HCT116 (cell line): ENCODE data around the gene NPL. TPM values are rescaled to one million over a fixed set of nuclear protein-coding genes. Genes with fewer than 3 reads are reported as not detected.

ENCODE experiments used
- ATAC-seq: fragments of 200-7000 bp; cut with Tn5 transposase; 2 replicates; pipeline ENCODE4 v1.9.1; 2020; ENCODE audit warnings: mild to moderate bottlenecking, moderate library complexity
- BruUV-seq: library from RNA; stranded (reverse); fragments of 400-500 nt; replicated peaks from 2 replicates; lab custom pipeline; 2021; lab: Mats Ljungman, UMichigan
- CTCF ChIA-PET: fragments of 300-600 bp; sonication (Branson Sonifier 250); formaldehyde crosslinking; loops from one replicate; lab custom pipeline; 2021; ENCODE audit warnings: antibody characterized with exemption; lab: Charles Lee
- POLR2A ChIA-PET: fragments of 300-600, 350-600 bp; sonication (Branson Sonifier 250); formaldehyde crosslinking; loops from one replicate; lab custom pipeline; 2021; ENCODE audit warnings: antibody characterized with exemption; lab: Charles Lee
- RAD21 ChIA-PET, 2 experiments: fragments of 300-600 bp; sonication (Branson Sonifier 250); formaldehyde crosslinking; loops; one replicate each; lab custom pipeline; 2023; ENCODE audit warnings: low total read pairs in 2 of 2; ENCODE audit not compliant: uncharacterized antibody in 2 of 2, unreplicated experiment in 2 of 2, low non-redundant PET in 1 of 2; lab: Charles Lee
- DNase-seq: peaks from one replicate; pipeline ENCODE4 v3.0.0-alpha.2; 2010; ENCODE audit warnings: low read depth, low spot score
- H2AFZ ChIP-seq: fragments of 200-600 bp; shearing (Covaris generic), sonication (generic); 2 replicates; pipeline ENCODE4 v1.6.1; 2017; ENCODE audit warnings: low read depth, mixed run types, mixed read lengths, antibody characterized with exemption, low read length; ENCODE audit not compliant: poor library complexity, severe bottlenecking
- H3K27ac ChIP-seq: 2 replicates; pipeline ENCODE4 v1.5.1; 2012; ENCODE audit warnings: low read depth, low read length
- H3K27me3 ChIP-seq: fragments of 200-600 bp; sonication (generic); 2 replicates; pipeline ENCODE4 v1.6.1; 2016; ENCODE audit warnings: mixed run types, low read length, mixed read lengths; ENCODE audit not compliant: insufficient read depth
- H3K36me3 ChIP-seq, 2 experiments: fragments of 200-500 bp in 1 of 2; fragments of 200-600 bp in 1 of 2; sonication (Bioruptor generic) in 1 of 2; sonication (generic) in 1 of 2; 2 replicates each; pipeline versions ENCODE4 v1.5.1 to v1.6.1; 2014 to 2016; ENCODE audit warnings: low read length in 2 of 2, inconsistent platforms in 1 of 2, mixed read lengths in 1 of 2, mixed run types in 1 of 2; ENCODE audit not compliant: insufficient read depth in 2 of 2, control insufficient read depth in 1 of 2
- H3K4me1 ChIP-seq, 2 experiments: fragments of 200-600 bp in 1 of 2; sonication (generic) in 1 of 2; 2 replicates each; pipeline versions ENCODE4 v1.5.1 to v1.6.1; 2012 to 2017; ENCODE audit warnings: low read length in 2 of 2, inconsistent platforms in 1 of 2, mild to moderate bottlenecking in 1 of 2, mixed read lengths in 1 of 2, mixed run types in 1 of 2, moderate library complexity in 1 of 2; ENCODE audit not compliant: insufficient read depth in 2 of 2, control insufficient read depth in 1 of 2
- H3K4me2 ChIP-seq: fragments of 200-600 bp; sonication (generic); 2 replicates; pipeline ENCODE4 v1.6.1; 2017; ENCODE audit warnings: mixed run types, low read length, mixed read lengths
- H3K4me3 ChIP-seq, 2 experiments: fragments of 200-600 bp in 1 of 2; sonication (generic) in 1 of 2; replicated peaks in 1 of 2; 2 replicates each; pipeline ENCODE4 v1.5.1; 2011 to 2016; ENCODE audit warnings: low read length in 2 of 2, control low read depth in 1 of 2, low read depth in 1 of 2, mild to moderate bottlenecking in 1 of 2, mixed read lengths in 1 of 2, mixed run types in 1 of 2
- H3K79me2 ChIP-seq: fragments of 200-600 bp; sonication (generic); 2 replicates; pipeline ENCODE4 v1.6.1; 2017; ENCODE audit warnings: mild to moderate bottlenecking, mixed run types, low read length, moderate library complexity, mixed read lengths; ENCODE audit not compliant: insufficient read depth
- H3K9ac ChIP-seq: fragments of 200-600 bp; sonication (generic); 2 replicates; pipeline ENCODE4 v1.6.1; 2016; ENCODE audit warnings: low read length, mixed read lengths
- H3K9me2 ChIP-seq: fragments of 200-600 bp; sonication (generic), shearing (Covaris generic); 2 replicates; pipeline ENCODE4 v1.6.1; 2017; ENCODE audit warnings: mixed run types, mild to moderate bottlenecking, moderate library complexity; ENCODE audit not compliant: insufficient read depth
- H3K9me3 ChIP-seq, 2 experiments: fragments of 200-500 bp in 1 of 2; fragments of 200-600 bp in 1 of 2; sonication (Bioruptor generic) in 1 of 2; sonication (generic) in 1 of 2; 2 replicates each; pipeline ENCODE4 v1.6.1; 2014 to 2017; ENCODE audit warnings: low read length in 2 of 2, mixed read lengths in 2 of 2, inconsistent platforms in 1 of 2, low read depth in 1 of 2, mild to moderate bottlenecking in 1 of 2, mixed run types in 1 of 2, moderate library complexity in 1 of 2; ENCODE audit not compliant: control insufficient read depth in 1 of 2, insufficient read depth in 1 of 2
- H4K20me1 ChIP-seq: fragments of 200-600 bp; sonication (generic), shearing (Covaris generic); 2 replicates; pipeline ENCODE4 v1.6.1; 2017; ENCODE audit warnings: mixed run types, mild to moderate bottlenecking, moderate library complexity; ENCODE audit not compliant: insufficient read depth
- ATF3 ChIP-seq: IDR thresholded peaks from 2 replicates; pipeline ENCODE4 v1.6.1; 2012
- CBX3 ChIP-seq: IDR thresholded peaks from 2 replicates; pipeline ENCODE4 v1.6.1; 2012; ENCODE audit warnings: low read depth
- CEBPB ChIP-seq: IDR thresholded peaks from 2 replicates; pipeline ENCODE4 v1.6.1; 2012; ENCODE audit warnings: low read depth
- CTCF ChIP-seq, 3 experiments: fragments of 200-600 bp in 1 of 3; sonication (generic) in 1 of 3; IDR thresholded peaks in 2 of 3; conservative IDR thresholded peaks in 1 of 3; 2 replicates each; pipeline ENCODE4 v1.5.1; 2012 to 2017; ENCODE audit warnings: low read depth in 2 of 3, low read length in 2 of 3, antibody characterized with exemption in 1 of 3, borderline replicate concordance in 1 of 3, control low read depth in 1 of 3, mild to moderate bottlenecking in 1 of 3, mixed read lengths in 1 of 3, mixed run types in 1 of 3, moderate library complexity in 1 of 3; ENCODE audit not compliant: insufficient read depth in 1 of 3
- EGR1 ChIP-seq: IDR thresholded peaks from 2 replicates; pipeline ENCODE4 v1.6.1; 2012; ENCODE audit warnings: low read depth
- ELF1 ChIP-seq: IDR thresholded peaks from 2 replicates; pipeline ENCODE4 v1.6.1; 2012; ENCODE audit warnings: low read depth, borderline replicate concordance
- EZH2 ChIP-seq: fragments of 200-600 bp; sonication (generic); IDR thresholded peaks from 2 replicates; pipeline ENCODE4 v1.6.1; 2017; ENCODE audit warnings: antibody characterized with exemption, mixed run types
- EZH2phosphoT487 ChIP-seq: fragments of 200-600 bp; IDR thresholded peaks from 2 replicates; pipeline ENCODE4 v1.6.1; 2018; ENCODE audit warnings: antibody characterized with exemption, borderline replicate concordance
- FOSL1 ChIP-seq: IDR thresholded peaks from 2 replicates; pipeline ENCODE4 v1.6.1; 2012; ENCODE audit warnings: low read depth
- JUND ChIP-seq: IDR thresholded peaks from 2 replicates; pipeline ENCODE4 v1.6.1; 2012
- POLR2A ChIP-seq: IDR thresholded peaks from 2 replicates; pipeline ENCODE4 v1.7.0; 2011; ENCODE audit warnings: borderline replicate concordance; ENCODE audit not compliant: insufficient read depth, insufficient read length; ENCODE audit errors: extremely low read depth
- POLR2AphosphoS5 ChIP-seq: IDR thresholded peaks from 2 replicates; pipeline ENCODE4 v1.6.1; 2011; ENCODE audit warnings: mild to moderate bottlenecking, low read depth, low read length, moderate library complexity
- RAD21 ChIP-seq: IDR thresholded peaks from 2 replicates; pipeline ENCODE4 v1.6.1; 2012; ENCODE audit warnings: low read depth, mild to moderate bottlenecking
- SIN3A ChIP-seq: IDR thresholded peaks from 2 replicates; pipeline ENCODE4 v1.6.1; 2012; ENCODE audit warnings: low read depth
- SP1 ChIP-seq: IDR thresholded peaks from 2 replicates; pipeline ENCODE4 v1.6.1; 2012; ENCODE audit warnings: low read depth
- ZBTB33 ChIP-seq: IDR thresholded peaks from 2 replicates; pipeline ENCODE4 v1.6.1; 2011; ENCODE audit warnings: mild to moderate bottlenecking, low read length, moderate library complexity; ENCODE audit not compliant: insufficient replicate concordance; ENCODE audit errors: extremely low read depth
- ZNF274 ChIP-seq: fragments of 200-500 bp; sonication (Bioruptor generic); IDR thresholded peaks from 2 replicates; pipeline ENCODE4 v1.6.1; 2014; ENCODE audit warnings: mild to moderate bottlenecking, low read depth, low read length, inconsistent platforms
- intact Hi-C: fragments of 100-400 bp; cut with micrococcal nuclease; formaldehyde crosslinking; loops from 2 replicates; pipeline ENCODE4 v1.10.0; 2022
- total RNA-seq: library from RNA; stranded (reverse); gene quantifications from one replicate; pipeline ENCODE4 v1.2.1, GENCODE V29; 2021; ENCODE audit not compliant: unreplicated experiment

NPL gene
- total RNA-seq, 1 experiment from 2014 or later = 0.39 TPM

GRCh38 chr1:182794091-182794490 lies 4.5 kb downstream of the NPL start:
- Histone ChIP-seq H3K9me3 (no peaks in the 10 kb centered on the region), H3K9ac (no peak overlapping the region), H3K4me2 (no peak overlapping the region), H3K4me1 (no peaks in the 10 kb centered on the region), H2AFZ (no peak overlapping the region), H3K4me3 (no peak overlapping the region), H3K27me3 (peaks cover 10% of the 10 kb centered on the region), H3K36me3 (no peaks in the 10 kb centered on the region), H3K27ac (no peak overlapping the region), H3K9me2 (no peaks in the 10 kb centered on the region), H4K20me1 (no peaks in the 10 kb centered on the region)
- CTCF ChIA-PET = interaction anchor here (0.7 kb wide), 1 partner anchor 11 kb away, joined by 4 read pairs; no protein-coding TSS in a partner anchor
- no TSS peak for BruUV-seq
- intact Hi-C loops = no loop called here
- ATAC-seq (no peak), DNase-seq (no peak)
- RAD21 ChIA-PET = no interaction called here
- POLR2A ChIA-PET = no interaction called here
- TF ChIP-seq ELF1 = no peak
- TF ChIP-seq POLR2A = no peak
- no peak for TF ChIP-seq ZBTB33
- no peak for TF ChIP-seq SIN3A
- no peak for TF ChIP-seq CTCF (IDR thresholded peaks at IDR 0.05 in 2 of 3, conservative IDR thresholded peaks at IDR 0.05 in 1 of 3; ENCODE audit: borderline replicate concordance in 1 of 3, insufficient read depth in 1 of 3, low read depth in 2 of 3, low read length in 2 of 3)
- TF ChIP-seq EGR1 = no peak
- TF ChIP-seq RAD21 = no peak
- no peak for TF ChIP-seq JUND
- TF ChIP-seq FOSL1 = no peak
- TF ChIP-seq ZNF274 = no peak
- TF ChIP-seq SP1 = no peak
- TF ChIP-seq CBX3 = no peak
- TF ChIP-seq CEBPB = no peak
- no peak for TF ChIP-seq EZH2phosphoT487
- no peak for TF ChIP-seq POLR2AphosphoS5
- TF ChIP-seq ATF3 = no peak
- no peak for TF ChIP-seq EZH2
- TF ChIP-seq, all 23 proteins: peak for 0
- no peaks in the 10 kb centered on the region for H3K79me2 ChIP-seq
